HEK293T (cell line): Measurements from ENCODE around the gene MAGI2.

Experiments used
- CTCF ChIA-PET: fragments of 350-600 bp; formaldehyde crosslinking; extraction: SDS; loops from one replicate; lab custom pipeline; 2021; ENCODE audit warnings: antibody characterized with exemption, inconsistent platforms; lab: Yijun Ruan, JAX
- POLR2A ChIA-PET: fragments of 350-600 bp; formaldehyde crosslinking; extraction: SDS; loops from one replicate; lab custom pipeline; 2020; ENCODE audit warnings: antibody characterized with exemption, inconsistent platforms; lab: Yijun Ruan, JAX
- DNase-seq: peaks from one replicate; pipeline ENCODE4 v3.0.0; 2012; ENCODE audit warnings: mixed read lengths; ENCODE audit errors: extremely low spot score
- ARNT ChIP-seq: fragments of 450-650 bp; IDR thresholded peaks from 2 replicates; pipeline ENCODE4 v1.6.1; 2017; ENCODE audit warnings: mild to moderate bottlenecking
- BHLHE40 ChIP-seq: fragments of 450-650 bp; IDR thresholded peaks from 2 replicates; pipeline ENCODE4 v1.6.1; 2016; ENCODE audit warnings: mild to moderate bottlenecking, moderate library complexity, borderline replicate concordance
- CTBP1 ChIP-seq: fragments of 450-650 bp; IDR thresholded peaks from 2 replicates; pipeline ENCODE4 v1.6.1; 2016; ENCODE audit warnings: borderline replicate concordance
- ELF4 ChIP-seq: fragments of 450-650 bp; IDR thresholded peaks from 2 replicates; pipeline ENCODE4 v1.6.1; 2017; ENCODE audit warnings: antibody characterized with exemption
- FOXA1 ChIP-seq: fragments of 450-650 bp; IDR thresholded peaks from 2 replicates; pipeline ENCODE4 v1.6.1; 2016; ENCODE audit warnings: mild to moderate bottlenecking
- FOXK2 ChIP-seq: fragments of 450-650 bp; IDR thresholded peaks from 2 replicates; pipeline ENCODE4 v1.6.1; 2016; ENCODE audit warnings: mild to moderate bottlenecking
- FOXM1 ChIP-seq: fragments of 450-650 bp; IDR thresholded peaks from 2 replicates; pipeline ENCODE4 v1.6.1; 2017; ENCODE audit warnings: mild to moderate bottlenecking, borderline replicate concordance
- HDGF ChIP-seq: fragments of 450-650 bp; IDR thresholded peaks from 2 replicates; pipeline ENCODE4 v1.6.1; 2017; ENCODE audit warnings: antibody characterized with exemption, borderline replicate concordance
- L3MBTL2 ChIP-seq: fragments of 450-650 bp; conservative IDR thresholded peaks from 2 replicates; pipeline ENCODE4 v1.6.1; 2016; ENCODE audit warnings: mild to moderate bottlenecking
- LEF1 ChIP-seq: fragments of 450-650 bp; IDR thresholded peaks from 2 replicates; pipeline ENCODE4 v1.6.1; 2017; ENCODE audit warnings: mild to moderate bottlenecking, borderline replicate concordance
- NFRKB ChIP-seq: fragments of 450-650 bp; IDR thresholded peaks from 2 replicates; pipeline ENCODE4 v1.6.1; 2016; ENCODE audit warnings: mild to moderate bottlenecking, moderate library complexity
- PKNOX1 ChIP-seq: fragments of 450-650 bp; IDR thresholded peaks from 2 replicates; pipeline ENCODE4 v1.6.1; 2016
- SP1 ChIP-seq: fragments of 450-650 bp; IDR thresholded peaks from 2 replicates; pipeline ENCODE4 v1.6.1; 2017
- SUZ12 ChIP-seq: fragments of 450-650 bp; IDR thresholded peaks from 2 replicates; pipeline ENCODE4 v1.6.1; 2016; ENCODE audit warnings: mild to moderate bottlenecking
- TARDBP ChIP-seq: fragments of 450-650 bp; IDR thresholded peaks from 2 replicates; pipeline ENCODE4 v1.6.1; 2016
- ZNF384 ChIP-seq: fragments of 450-650 bp; IDR thresholded peaks from 2 replicates; pipeline ENCODE4 v1.6.1; 2016

MAGI2 gene

GRCh38 chr7:79453558-79454360 lies at the start of gene MAGI2:
Gene MAGI2 (minus strand): TSS chr7:79453667. CDS start chr7:79453320, 347 bp downstream.
- peak; percentile 53 for DNase-seq
- POLR2A ChIA-PET, result no interaction called here
- CTCF ChIA-PET, result no interaction called here
- TF ChIP-seq FOXA1 (no peak), SP1 (no peak), FOXM1 (no peak), LEF1 (no peak), FOXK2 (no peak), PKNOX1 (peak; percentile 28; the same call in 1 of the 2 replicates), L3MBTL2 (peak; percentile 73), TARDBP (peak; percentile 87; the same call in 1 of the 2 replicates), SUZ12 (no peak)

DNA sequence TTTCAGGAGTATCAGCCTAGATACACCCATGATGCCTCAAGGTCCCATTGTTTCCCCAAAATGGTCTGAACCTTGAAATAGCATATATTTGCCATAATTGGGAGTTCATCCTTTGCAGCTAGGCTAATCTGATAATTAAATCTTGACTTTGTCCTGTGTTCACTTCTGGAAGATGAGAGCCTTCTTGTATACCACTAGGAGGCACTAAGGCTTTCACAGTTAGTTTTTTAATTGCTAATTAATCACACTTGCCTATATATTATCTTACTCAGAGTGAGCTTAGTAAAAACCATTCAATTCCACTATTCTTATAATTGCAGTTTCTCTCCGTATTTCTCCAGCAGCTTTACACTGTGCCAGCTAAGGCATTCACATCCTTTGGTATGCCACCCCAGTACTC lies 48.7 kb upstream of the MAGI2 start:
- DNase-seq, result no peak
- CTCF ChIA-PET, result interaction anchor here (0.5 kb wide), 1 partner anchor 1464 kb away, joined by 3 read pairs; no protein-coding TSS in a partner anchor
- POLR2A ChIA-PET, result no interaction called here
- TF ChIP-seq SP1 (no peak), ARNT (no peak), BHLHE40 (no peak), L3MBTL2 (no peak), FOXA1 (no peak), PKNOX1 (no peak), NFRKB (no peak), ZNF384 (no peak), CTBP1 (no peak), SUZ12 (no peak), FOXM1 (no peak), ELF4 (no peak), HDGF (no peak), FOXK2 (no peak), LEF1 (no peak)

- CTCF ChIA-PET, result no interaction called here
These were observed 47.3 kb upstream of the MAGI2 start for GRCh38 chr7:79500759-79501158.

DNA sequence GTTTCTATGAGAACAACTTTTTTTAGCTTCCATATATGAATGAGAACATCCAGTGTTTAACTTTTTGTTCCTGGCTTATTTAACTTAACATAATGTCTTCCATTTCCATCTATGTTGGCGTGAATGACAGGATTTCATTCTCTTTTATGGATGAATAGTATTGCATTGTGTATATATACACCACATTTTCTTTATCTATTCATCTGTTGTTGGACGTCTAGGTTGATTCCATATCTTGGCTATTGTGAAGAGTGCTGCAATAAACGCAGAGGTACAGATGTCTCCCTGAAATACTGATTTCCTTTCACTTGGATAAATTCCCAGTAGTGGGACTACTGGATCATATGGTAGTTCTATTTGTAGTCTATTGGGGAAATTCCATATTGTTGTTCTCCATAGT lies 44.3 kb upstream of the MAGI2 start:
- CTCF ChIA-PET, result no interaction called here
- POLR2A ChIA-PET, result no interaction called here
- no peak for DNase-seq
- no peak for TF ChIP-seq FOXK2
- TF ChIP-seq ELF4, result no peak
- TF ChIP-seq CTBP1, result no peak
- TF ChIP-seq ZNF384, result no peak
- TF ChIP-seq FOXA1, result no peak
- no peak for TF ChIP-seq FOXM1
- TF ChIP-seq HDGF, result no peak
- no peak for TF ChIP-seq BHLHE40
- no peak for TF ChIP-seq SP1
- TF ChIP-seq LEF1, result no peak
- TF ChIP-seq TARDBP, result no peak
- no peak for TF ChIP-seq PKNOX1
- TF ChIP-seq NFRKB, result no peak
- no peak for TF ChIP-seq SUZ12
- TF ChIP-seq L3MBTL2, result no peak
- no peak for TF ChIP-seq ARNT

More at GRCh38 chr7:79500759-79501158, 47.3 kb upstream of the MAGI2 start:
- POLR2A ChIA-PET, result no interaction called here
- TF ChIP-seq ARNT (no peak), TARDBP (no peak), SP1 (no peak), BHLHE40 (no peak), CTBP1 (no peak), NFRKB (no peak), L3MBTL2 (no peak), PKNOX1 (no peak), FOXA1 (no peak), HDGF (no peak), ELF4 (no peak), ZNF384 (no peak), FOXK2 (no peak), SUZ12 (no peak), LEF1 (no peak), FOXM1 (no peak)
- DNase-seq, result no peak

GRCh38 chr7:79495544-79496272 lies 42.2 kb upstream of the MAGI2 start:
- ChIA-PET POLR2A (no interaction called here), CTCF (no interaction called here)
- TF ChIP-seq HDGF (no peak), FOXM1 (no peak), TARDBP (no peak), PKNOX1 (no peak), ZNF384 (no peak), FOXA1 (no peak), LEF1 (no peak), SUZ12 (no peak), FOXK2 (no peak), CTBP1 (no peak), L3MBTL2 (no peak), BHLHE40 (no peak), SP1 (no peak), ARNT (no peak), NFRKB (no peak), ELF4 (no peak)
- no peak for DNase-seq
